KMS-11 (cell line): ENCODE data around the gene RASSF10.

Experiments
- H2AFZ ChIP-seq: fragments of 200-600 bp; sonication (generic); 2 replicates; pipeline ENCODE4 v1.6.1; 2016; ENCODE audit warnings: antibody characterized with exemption, mixed run types, low read depth
- H3K27ac ChIP-seq: fragments of 200-600 bp; sonication (generic); 2 replicates; pipeline ENCODE4 v1.6.1; 2016; ENCODE audit warnings: mild to moderate bottlenecking, mixed run types
- H3K27me3 ChIP-seq: fragments of 200-600 bp; sonication (generic); 2 replicates; pipeline ENCODE4 v1.6.1; 2017; ENCODE audit warnings: mild to moderate bottlenecking, low read depth, mixed run types, moderate library complexity; ENCODE audit not compliant: insufficient read depth
- H3K36me3 ChIP-seq: fragments of 200-600 bp; sonication (generic); 2 replicates; pipeline ENCODE4 v1.6.1; 2017; ENCODE audit warnings: mild to moderate bottlenecking, mixed run types; ENCODE audit not compliant: insufficient read depth
- H3K4me1 ChIP-seq: fragments of 200-600 bp; sonication (generic); 2 replicates; pipeline ENCODE4 v1.6.1; 2016; ENCODE audit warnings: mild to moderate bottlenecking, low read depth, mixed run types; ENCODE audit not compliant: poor library complexity, severe bottlenecking
- H3K4me2 ChIP-seq: fragments of 200-600 bp; sonication (generic); 2 replicates; pipeline ENCODE4 v1.7.0; 2016; ENCODE audit warnings: mild to moderate bottlenecking, mixed run types
- H3K4me3 ChIP-seq: fragments of 200-600 bp; sonication (generic); IDR thresholded peaks from 2 replicates; pipeline ENCODE4 v1.6.1; 2017; ENCODE audit warnings: low read depth, low read length, mixed read lengths; ENCODE audit not compliant: insufficient read depth
- H3K79me2 ChIP-seq: fragments of 200-600 bp; sonication (generic); 2 replicates; pipeline ENCODE4 v1.6.1; 2016; ENCODE audit warnings: low read depth, mixed run types; ENCODE audit not compliant: insufficient read depth
- H3K9ac ChIP-seq: fragments of 200-600 bp; sonication (generic); 2 replicates; pipeline ENCODE4 v1.6.1; 2016; ENCODE audit warnings: mild to moderate bottlenecking, mixed run types
- H4K20me1 ChIP-seq: fragments of 200-600 bp; sonication (generic); 2 replicates; pipeline ENCODE4 v1.6.1; 2016; ENCODE audit warnings: mild to moderate bottlenecking, mixed run types; ENCODE audit not compliant: insufficient read depth
- CTCF ChIP-seq: fragments of 200-600 bp; sonication (generic); conservative IDR thresholded peaks from 2 replicates; pipeline ENCODE4 v1.6.1; 2017; ENCODE audit warnings: low read depth, mild to moderate bottlenecking, antibody characterized with exemption, low read length, moderate library complexity, mixed read lengths

Gene RASSF10

GRCh38 chr11:12999597-12999996 lies 9.5 kb upstream of the RASSF10 start:
- no peak overlapping the region for H3K4me2 ChIP-seq
- H3K27me3 ChIP-seq, result no peaks in the 10 kb centered on the region
- TF ChIP-seq CTCF, result no peak
- H4K20me1 ChIP-seq, result no peaks in the 10 kb centered on the region
- no peak overlapping the region for H3K27ac ChIP-seq
- no peak overlapping the region for H3K9ac ChIP-seq
- H3K4me3 ChIP-seq, result no peak overlapping the region
- no peaks in the 10 kb centered on the region for H3K36me3 ChIP-seq
- H3K79me2 ChIP-seq, result no peaks in the 10 kb centered on the region
- no peaks in the 10 kb centered on the region for H3K4me1 ChIP-seq
- H2AFZ ChIP-seq, result no peak overlapping the region

GRCh38 chr11:13000116-13000515 lies 9.0 kb upstream of the RASSF10 start:
- Histone ChIP-seq H3K4me2 (no peak overlapping the region), H3K9ac (no peak overlapping the region), H3K79me2 (no peaks in the 10 kb centered on the region), H4K20me1 (no peaks in the 10 kb centered on the region), H3K4me3 (no peak overlapping the region), H3K36me3 (no peaks in the 10 kb centered on the region), H3K27ac (no peak overlapping the region), H3K4me1 (no peaks in the 10 kb centered on the region), H3K27me3 (no peaks in the 10 kb centered on the region), H2AFZ (no peak overlapping the region)
- TF ChIP-seq CTCF, result no peak

- Histone ChIP-seq H3K4me2 (no peak overlapping the region), H3K27ac (no peak overlapping the region), H3K36me3 (no peaks in the 10 kb centered on the region), H3K79me2 (no peaks in the 10 kb centered on the region), H2AFZ (no peak overlapping the region), H3K4me1 (no peaks in the 10 kb centered on the region), H3K27me3 (no peaks in the 10 kb centered on the region), H3K9ac (no peak overlapping the region), H4K20me1 (no peaks in the 10 kb centered on the region), H3K4me3 (no peak overlapping the region)
- TF ChIP-seq CTCF, result no peak
Measured at GRCh38 chr11:13000721-13001120, 8.4 kb upstream of the RASSF10 start.

- Histone ChIP-seq H3K4me1 (no peaks in the 10 kb centered on the region), H3K4me2 (no peak overlapping the region), H3K4me3 (no peak overlapping the region), H3K79me2 (no peaks in the 10 kb centered on the region), H3K27ac (no peak overlapping the region), H3K36me3 (no peaks in the 10 kb centered on the region), H4K20me1 (no peaks in the 10 kb centered on the region), H3K9ac (no peak overlapping the region), H3K27me3 (no peaks in the 10 kb centered on the region), H2AFZ (no peak overlapping the region)
- no peak for TF ChIP-seq CTCF
Measured at GRCh38 chr11:13003736-13004493, 5.2 kb upstream of the RASSF10 start.
